HFF-Myc (cell line): ENCODE data around the gene C6orf136.

Source experiments
- DNase-seq: peaks from one replicate; pipeline ENCODE4 v3.0.0-alpha.2; 2011; ENCODE audit warnings: low read depth; ENCODE audit errors: extremely low read depth
- H3K4me3 ChIP-seq: replicated peaks from 2 replicates; pipeline ENCODE4 v1.5.1; 2011; ENCODE audit warnings: low read depth, mild to moderate bottlenecking, control low read depth, low read length
- CTCF ChIP-seq: IDR thresholded peaks from 2 replicates; pipeline ENCODE4 v1.5.1; 2012; ENCODE audit warnings: mild to moderate bottlenecking, low read depth, low read length, control low read depth; ENCODE audit errors: missing control alignments

The C6orf136 gene

GRCh38 chr6:30626484-30627366 lies 20.2 kb upstream of the C6orf136 start, which contains the start of gene ATAT1:
ATAT1 (plus strand) TSS chr6:30626874.
- no peak for DNase-seq

GRCh38 chr6:30635834-30636233 lies 11.1 kb upstream of the C6orf136 start:
- H3K4me3 ChIP-seq, result no peak overlapping the region
- TF ChIP-seq CTCF, result no peak

More at GRCh38 chr6:30626484-30627366, 20.2 kb upstream of the C6orf136 start, which contains the start of gene ATAT1:
- H3K4me3 ChIP-seq, result peak within 1 kb of the TSS; percentile 54
- peak; percentile 52 for TF ChIP-seq CTCF

GRCh38 chr6:30640481-30640880 lies 6.5 kb upstream of the C6orf136 start:
- no peak overlapping the region for H3K4me3 ChIP-seq
- no peak for TF ChIP-seq CTCF
- DNase-seq, result no peak

More at GRCh38 chr6:30635834-30636233, 11.1 kb upstream of the C6orf136 start:
- DNase-seq, result no peak

- no peak for DNase-seq
Observed at GRCh38 chr6:30641048-30641447, 5.9 kb upstream of the C6orf136 start.

GRCh38 chr6:30643656-30644055 lies 3.3 kb upstream of the C6orf136 start:
- H3K4me3 ChIP-seq, result no peak overlapping the region
- TF ChIP-seq CTCF, result no peak

More at GRCh38 chr6:30641048-30641447, 5.9 kb upstream of the C6orf136 start:
- no peak overlapping the region for H3K4me3 ChIP-seq
- no peak for TF ChIP-seq CTCF

GRCh38 chr6:30644769-30645168 lies 2.2 kb upstream of the C6orf136 start:
- no peak for DNase-seq
- H3K4me3 ChIP-seq, result no peak overlapping the region
- TF ChIP-seq CTCF, result no peak

More at GRCh38 chr6:30643656-30644055, 3.3 kb upstream of the C6orf136 start:
- DNase-seq, result no peak
